GM10266 (cell line): Measurements from ENCODE around the gene ZNF684.
"Not testable (repeated sequence)": the region's sequence is repeated elsewhere in the genome, so short reads cannot be mapped to it uniquely, and the experiment has no call there.

Source experiments
- DNase-seq: peaks from one replicate; pipeline ENCODE4 v3.0.0; 2012; ENCODE audit errors: extremely low spot score
- TF ChIP-seq, protein P1 (sequence below): IDR thresholded peaks from 2 replicates; pipeline ENCODE4 v1.5.1; 2012; ENCODE audit warnings: mild to moderate bottlenecking, low read depth; ENCODE audit not compliant: control insufficient read depth, insufficient read depth; ENCODE audit errors: missing control alignments

The ZNF684 gene

DNA sequence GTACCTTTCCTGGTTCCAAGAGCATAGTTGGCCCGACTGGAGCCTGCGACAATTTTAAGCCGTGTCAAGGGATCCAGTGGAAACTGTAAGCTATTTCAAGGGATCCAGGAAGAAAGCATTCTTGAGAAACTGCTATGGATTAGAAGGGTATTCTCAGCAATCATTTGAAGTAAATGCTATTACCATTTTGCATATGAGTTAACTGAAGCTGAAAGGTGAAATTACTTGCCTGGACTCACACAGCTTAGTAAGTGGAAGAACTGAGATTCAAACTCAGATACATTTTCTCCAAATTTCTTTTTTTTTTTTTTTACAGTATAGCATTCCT is 589 bp downstream of the ZNF684 start:
- TF ChIP-seq, protein P1, sequence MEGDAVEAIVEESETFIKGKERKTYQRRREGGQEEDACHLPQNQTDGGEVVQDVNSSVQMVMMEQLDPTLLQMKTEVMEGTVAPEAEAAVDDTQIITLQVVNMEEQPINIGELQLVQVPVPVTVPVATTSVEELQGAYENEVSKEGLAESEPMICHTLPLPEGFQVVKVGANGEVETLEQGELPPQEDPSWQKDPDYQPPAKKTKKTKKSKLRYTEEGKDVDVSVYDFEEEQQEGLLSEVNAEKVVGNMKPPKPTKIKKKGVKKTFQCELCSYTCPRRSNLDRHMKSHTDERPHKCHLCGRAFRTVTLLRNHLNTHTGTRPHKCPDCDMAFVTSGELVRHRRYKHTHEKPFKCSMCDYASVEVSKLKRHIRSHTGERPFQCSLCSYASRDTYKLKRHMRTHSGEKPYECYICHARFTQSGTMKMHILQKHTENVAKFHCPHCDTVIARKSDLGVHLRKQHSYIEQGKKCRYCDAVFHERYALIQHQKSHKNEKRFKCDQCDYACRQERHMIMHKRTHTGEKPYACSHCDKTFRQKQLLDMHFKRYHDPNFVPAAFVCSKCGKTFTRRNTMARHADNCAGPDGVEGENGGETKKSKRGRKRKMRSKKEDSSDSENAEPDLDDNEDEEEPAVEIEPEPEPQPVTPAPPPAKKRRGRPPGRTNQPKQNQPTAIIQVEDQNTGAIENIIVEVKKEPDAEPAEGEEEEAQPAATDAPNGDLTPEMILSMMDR: no peak
- no peak for DNase-seq

DNA sequence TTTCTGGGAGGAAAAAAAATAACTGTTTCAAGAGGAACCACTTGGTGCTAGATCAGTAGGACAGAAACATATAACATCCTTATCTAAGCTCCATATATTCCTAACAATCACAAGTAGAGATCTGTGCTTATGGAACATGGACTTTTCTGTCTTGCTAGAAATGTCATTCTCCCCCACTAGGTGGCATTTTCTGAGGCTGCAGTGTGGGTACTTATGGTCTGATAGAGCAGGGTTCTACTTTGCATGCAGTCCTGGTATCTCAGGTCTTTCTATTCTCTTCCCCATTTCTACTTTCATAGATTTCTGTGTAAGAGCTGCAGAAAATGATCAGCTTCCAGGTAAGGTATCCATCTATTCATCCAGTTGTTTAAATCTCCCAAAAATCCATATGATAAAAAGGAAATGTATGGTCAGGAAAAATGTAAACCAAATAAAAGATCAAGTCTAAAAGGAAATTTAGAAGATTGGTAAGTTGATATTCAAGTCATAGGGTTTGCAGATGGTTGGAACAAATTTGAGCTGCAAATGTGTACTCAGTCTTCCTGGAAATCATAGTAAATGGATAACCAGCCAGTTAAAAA is 1.5 kb downstream of the ZNF684 start:
- peak; percentile 55 for DNase-seq
- TF ChIP-seq, protein P1: peak; percentile 65

DNA sequence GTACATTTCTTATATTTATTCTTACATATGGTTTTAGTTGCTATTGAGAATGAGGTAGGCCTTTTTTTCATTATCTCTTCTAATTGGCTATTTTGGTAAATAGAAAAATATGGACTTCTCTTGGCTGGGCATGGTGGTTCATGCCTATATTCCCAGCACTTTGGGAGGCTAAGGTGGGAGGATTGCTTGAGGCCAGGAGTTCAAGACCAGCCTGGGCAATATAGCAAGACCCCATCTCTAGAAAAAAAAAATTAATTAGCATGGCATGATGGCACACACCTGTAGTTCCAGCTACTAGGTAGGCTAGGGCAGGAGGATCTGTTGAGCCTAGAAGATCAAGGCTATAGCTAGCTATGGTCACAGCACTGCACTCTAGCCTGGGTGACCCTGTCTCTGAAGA is 3.2 kb downstream of the ZNF684 start:
- TF ChIP-seq, protein P1: no peak
- no peak for DNase-seq

DNA sequence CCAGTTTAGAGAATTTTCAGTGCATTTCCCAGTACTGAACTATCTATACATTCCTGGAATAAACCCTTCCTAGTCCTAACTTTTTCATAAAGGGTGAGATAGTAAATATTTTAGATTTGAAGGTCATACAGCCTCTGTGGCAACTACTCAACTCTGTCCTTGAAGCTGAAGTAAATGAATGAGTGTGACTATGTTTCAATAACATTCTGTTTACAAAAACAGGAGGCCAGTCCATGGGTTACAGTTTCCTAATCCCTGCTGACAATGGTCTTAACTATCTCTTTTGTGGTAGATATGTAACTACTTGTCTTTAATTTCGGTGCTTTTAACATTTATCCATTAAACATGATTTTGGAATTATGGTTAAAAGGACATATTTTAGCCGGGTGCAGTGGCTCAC is 4.3 kb downstream of the ZNF684 start:
- TF ChIP-seq, protein P1: no peak
- no peak for DNase-seq

DNA sequence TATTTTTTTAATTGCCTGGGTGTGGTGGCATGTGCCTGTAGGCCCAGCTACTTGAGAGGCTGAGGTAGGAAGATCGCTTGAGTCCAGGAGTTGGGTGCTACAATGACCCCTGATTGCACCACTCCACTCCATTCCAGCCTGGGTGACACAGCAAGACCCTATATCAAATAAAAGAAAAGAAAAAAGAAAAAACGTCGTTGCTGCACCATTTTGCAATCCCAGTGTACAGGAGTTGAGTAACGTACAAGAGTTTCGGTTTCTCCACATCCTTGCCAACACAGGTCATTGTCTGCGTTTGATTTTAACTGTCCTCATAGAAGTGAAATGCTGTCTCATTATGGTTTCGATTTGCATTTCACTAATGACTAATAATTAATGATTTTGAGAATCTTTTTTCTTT is 7.9 kb downstream of the ZNF684 start:
- DNase-seq: no peak
- TF ChIP-seq, protein P1: no peak

DNA sequence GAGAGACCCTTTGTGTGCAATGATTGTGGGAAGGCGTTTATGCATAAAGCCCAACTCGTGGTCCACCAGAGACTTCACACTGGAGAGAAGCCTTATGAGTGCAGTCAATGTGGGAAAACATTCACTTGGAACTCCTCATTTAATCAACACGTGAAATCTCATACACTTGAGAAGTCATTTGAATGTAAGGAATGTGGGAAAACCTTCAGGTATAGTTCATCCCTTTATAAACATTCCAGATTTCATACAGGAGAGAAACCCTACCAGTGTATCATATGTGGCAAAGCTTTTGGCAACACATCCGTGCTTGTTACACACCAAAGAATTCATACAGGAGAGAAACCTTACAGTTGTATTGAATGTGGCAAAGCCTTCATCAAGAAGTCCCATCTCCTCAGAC is 15.5 kb downstream of the ZNF684 start:
- DNase-seq: no peak
- TF ChIP-seq, protein P1: no peak

DNA sequence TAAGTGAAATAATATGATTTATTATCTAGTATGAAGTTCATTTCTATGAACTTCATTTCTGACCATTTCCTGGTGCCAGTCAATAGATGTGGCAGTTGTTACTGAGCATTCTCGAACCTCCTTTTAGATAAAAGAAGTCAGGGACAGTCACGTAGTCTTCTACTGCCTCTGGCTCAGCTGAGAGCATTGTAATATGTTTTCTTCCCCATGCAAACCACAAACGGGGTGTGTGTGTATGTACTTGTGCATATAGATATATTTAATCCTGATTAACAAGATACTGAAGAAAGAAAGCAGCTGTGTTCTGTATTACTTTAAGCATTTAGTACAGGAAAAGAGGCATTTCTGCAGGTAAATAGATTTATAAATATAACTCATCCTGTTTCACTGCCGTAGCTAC is 21.6 kb downstream of the ZNF684 start:
- TF ChIP-seq, protein P1: no peak

DNA sequence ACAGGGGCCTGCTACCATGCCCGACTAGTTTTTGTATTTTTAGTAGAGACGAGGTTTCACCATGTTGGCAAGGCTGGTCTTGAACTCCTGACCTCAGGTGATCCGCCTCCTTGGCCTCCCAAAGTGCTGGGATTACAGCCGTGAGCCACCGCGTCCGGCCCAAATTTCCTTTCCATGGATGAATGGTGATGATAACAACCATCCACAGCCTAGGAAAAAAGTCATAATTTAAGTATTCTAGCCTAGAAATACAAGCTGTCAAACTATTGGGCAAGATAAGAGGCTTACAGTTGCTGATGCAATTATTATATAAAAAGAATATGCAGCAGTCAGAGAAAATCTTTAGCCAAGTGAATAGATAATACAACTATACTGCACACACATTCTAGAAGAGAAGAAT is 23.4 kb downstream of the ZNF684 start:
- DNase-seq: not testable (repeated sequence)

More for the DNA sequence above, 21.6 kb downstream of the ZNF684 start:
- DNase-seq: no peak
